Large intestine (tissue), 3 donors: Measurements from ENCODE around the gene ENTPD1. TPM values are rescaled to one million over a fixed set of nuclear protein-coding genes. Genes with fewer than 3 reads are reported as not detected.
"Not testable (repeated sequence)": the region's sequence is repeated elsewhere in the genome, so short reads cannot be mapped to it uniquely, and the experiment has no call there.

Experiments used
- DNase-seq, 2 donors: peaks; one replicate each; pipeline versions ENCODE4 v3.0.0 to v3.0.0-alpha.2; 2013
- H3K27ac ChIP-seq: one replicate; pipeline ENCODE4 v1.5.1; 2013; ENCODE audit warnings: low read length
- H3K27me3 ChIP-seq: 2 replicates; pipeline ENCODE4 v1.6.1; 2013; ENCODE audit warnings: low read length; ENCODE audit not compliant: control insufficient read depth, insufficient read depth
- H3K36me3 ChIP-seq: 2 replicates; pipeline ENCODE4 v1.6.1; 2013; ENCODE audit warnings: low read length; ENCODE audit not compliant: control insufficient read depth, insufficient read depth
- H3K4me1 ChIP-seq: one replicate; pipeline ENCODE4 v1.6.1; 2013; ENCODE audit warnings: low read length; ENCODE audit not compliant: control insufficient read depth, insufficient read depth
- H3K4me3 ChIP-seq: one replicate; pipeline ENCODE4 v1.5.1; 2013; ENCODE audit warnings: low read length
- H3K9me3 ChIP-seq: one replicate; pipeline ENCODE4 v1.6.1; 2013; ENCODE audit warnings: mild to moderate bottlenecking, low read depth, low read length, moderate library complexity; ENCODE audit not compliant: control insufficient read depth
- WGBS: methylation state at CpG from one replicate; pipeline ENCODE4 v1.1.5; 2013; ENCODE audit warnings: low lambda C conversion rate; ENCODE audit not compliant: insufficient coverage; 5-methylcytosine and 5-hydroxymethylcytosine counted together
- polyA plus RNA-seq: library from polyadenylated mRNA; unstranded; fragments of 120-200 nt; gene quantifications from one replicate; pipeline ENCODE4 v1.2.1, GENCODE V29; 2013

The ENTPD1 gene
- polyA plus RNA-seq, 1 donor: 21.3 TPM

DNA sequence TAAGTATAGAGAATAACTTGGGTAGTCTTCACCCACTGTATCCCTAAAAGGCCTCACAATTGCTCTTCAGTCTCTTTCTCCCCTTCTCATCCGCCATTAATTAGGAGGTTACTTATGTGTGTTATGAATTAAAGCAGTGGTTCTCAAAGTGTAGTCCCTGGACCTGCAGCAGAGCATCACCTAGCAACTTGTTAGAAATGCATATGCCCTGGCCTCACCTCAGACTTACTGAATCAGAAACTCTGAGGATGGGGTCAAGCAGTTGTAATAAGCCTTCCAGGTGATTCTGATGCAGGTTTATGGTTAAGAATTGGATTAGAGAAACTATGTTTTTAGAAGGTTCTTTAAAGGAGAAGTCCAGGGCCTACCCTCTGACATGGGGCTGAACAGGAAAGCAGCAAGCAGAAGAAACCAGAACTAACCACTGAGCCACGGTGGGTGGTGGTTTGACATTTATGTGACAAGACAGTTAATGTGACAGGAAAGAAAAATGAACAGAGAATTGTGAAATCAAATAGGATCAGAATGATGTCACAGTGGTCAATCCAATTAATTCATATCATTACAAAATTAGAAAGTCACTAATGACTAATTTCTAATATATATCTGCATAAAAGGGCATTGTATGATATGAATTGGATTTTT, 37.6 kb downstream of the ENTPD1 start:
- Histone ChIP-seq H3K27me3 (no peaks in the 10 kb centered on the region), H3K27ac (peak overlapping the region; percentile 13), H3K4me1 (no peaks in the 10 kb centered on the region), H3K36me3 (no peaks in the 10 kb centered on the region), H3K9me3 (no peaks in the 10 kb centered on the region), H3K4me3 (no peak overlapping the region)
- no CpG with 5 or more reads among the region's 2 CpGs for WGBS
- no peak for DNase-seq

DNA sequence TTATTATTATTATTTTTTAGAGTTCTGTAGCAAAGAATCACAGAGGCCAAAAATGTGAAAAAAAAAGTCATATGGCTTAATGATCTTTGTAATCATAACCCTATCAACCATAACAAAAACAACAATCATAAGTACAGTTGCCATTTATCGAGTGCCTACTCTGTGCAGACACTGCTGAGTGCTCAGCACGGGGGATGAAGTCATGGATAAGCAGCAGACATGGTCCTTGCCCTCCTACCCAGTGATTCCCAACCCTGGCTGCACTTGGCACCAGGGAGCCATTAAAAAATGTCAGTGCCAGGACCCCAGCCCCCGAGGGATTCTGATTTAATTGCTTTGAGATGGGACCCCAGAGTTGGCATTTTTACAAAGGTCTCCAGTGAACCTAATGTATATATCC, 38.2 kb downstream of the ENTPD1 start:
- Histone ChIP-seq H3K4me3 (no peak overlapping the region), H3K4me1 (no peaks in the 10 kb centered on the region), H3K27ac (no peak overlapping the region), H3K9me3 (no peaks in the 10 kb centered on the region), H3K36me3 (no peaks in the 10 kb centered on the region), H3K27me3 (no peaks in the 10 kb centered on the region)
- WGBS: no CpG with 5 or more reads among the region's 3 CpGs
- DNase-seq: no peak

DNA sequence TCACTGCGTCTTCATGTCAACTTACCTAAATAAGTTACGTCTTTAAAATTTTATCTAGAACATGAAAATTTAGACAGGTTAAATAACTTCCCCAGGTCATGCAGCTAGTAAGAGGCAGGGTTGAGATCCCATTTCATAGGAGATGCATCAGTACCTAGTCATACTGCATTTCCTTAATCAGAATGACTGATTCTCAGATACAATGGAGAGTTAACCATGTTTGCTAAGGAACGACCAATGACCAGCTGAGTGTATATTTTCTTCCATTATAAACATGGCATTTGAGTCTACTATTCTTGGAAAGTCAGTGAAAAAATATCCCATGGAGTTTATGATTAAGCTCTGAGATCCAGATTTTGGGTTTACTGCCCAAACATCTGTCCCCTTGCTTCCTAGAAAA, 39.6 kb downstream of the ENTPD1 start:
- DNase-seq: no peak
- Histone ChIP-seq H3K27me3 (no peaks in the 10 kb centered on the region), H3K4me1 (no peaks in the 10 kb centered on the region), H3K36me3 (no peaks in the 10 kb centered on the region), H3K4me3 (no peak overlapping the region), H3K9me3 (no peaks in the 10 kb centered on the region), H3K27ac (no peak overlapping the region)
- WGBS: 100% methylated on average over 1 of the region's 3 CpGs

DNA sequence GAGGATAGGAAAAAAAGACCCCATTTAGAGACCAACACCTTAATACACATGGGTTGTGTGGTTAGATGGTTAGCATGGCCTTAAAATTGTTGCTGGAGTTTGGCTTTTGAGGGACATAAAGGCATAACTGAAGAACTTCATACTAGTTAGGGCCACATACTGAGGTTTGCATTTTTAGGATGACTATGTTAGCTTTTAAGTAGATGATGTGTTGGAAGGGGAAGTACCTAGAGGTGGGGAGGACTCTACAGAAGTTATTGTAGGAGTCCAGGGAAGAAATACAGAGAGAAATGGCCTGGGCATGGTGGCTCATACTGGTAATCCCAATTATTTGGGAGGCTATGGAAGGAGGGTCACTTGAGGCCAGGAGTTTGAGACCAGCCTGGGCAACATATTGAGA, 40.5 kb downstream of the ENTPD1 start:
- no peaks in the 10 kb centered on the region for H3K4me1 ChIP-seq
- no peak overlapping the region for H3K4me3 ChIP-seq
- no peaks in the 10 kb centered on the region for H3K9me3 ChIP-seq
- H3K27me3 ChIP-seq: no peaks in the 10 kb centered on the region
- H3K36me3 ChIP-seq: no peaks in the 10 kb centered on the region
- DNase-seq: no peak
- H3K27ac ChIP-seq: no peak overlapping the region

DNA sequence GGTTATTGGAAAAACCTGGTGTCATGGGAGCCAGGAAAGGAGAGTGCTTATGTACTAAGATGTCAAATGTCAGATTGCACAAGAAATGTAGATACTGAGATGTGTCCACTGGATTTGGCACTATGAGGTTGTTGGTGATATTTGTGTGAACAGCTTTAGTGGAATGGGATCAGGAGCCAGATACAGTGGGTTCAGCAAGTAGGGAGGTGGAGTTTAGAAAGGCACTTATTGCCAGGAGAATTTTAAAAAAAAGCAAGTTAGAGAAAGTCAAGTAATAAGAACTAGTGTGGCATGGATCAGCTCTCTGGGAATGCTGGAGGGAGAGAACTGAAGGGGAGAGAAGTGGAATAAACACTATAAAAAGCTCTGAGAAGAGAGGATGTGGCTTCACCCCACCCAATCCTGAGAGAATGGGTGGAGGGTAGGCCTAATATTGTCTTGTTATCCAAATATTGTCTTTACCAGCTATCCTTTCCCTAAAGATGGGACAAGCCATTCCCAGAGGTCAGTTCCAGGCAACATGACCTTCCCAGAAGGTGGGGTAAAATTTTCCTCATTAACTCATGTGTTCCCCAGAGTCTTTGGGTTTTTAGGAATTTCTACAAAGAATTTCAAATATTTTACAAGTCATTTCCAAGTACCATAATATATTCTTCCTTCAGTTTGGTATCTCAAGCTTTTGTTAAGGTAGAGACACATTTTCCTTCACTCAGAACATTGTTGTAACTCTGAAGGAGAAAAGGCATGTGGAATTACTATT, 42.3 kb downstream of the ENTPD1 start:
- H3K27me3 ChIP-seq: no peaks in the 10 kb centered on the region
- H3K27ac ChIP-seq: no peak overlapping the region
- H3K36me3 ChIP-seq: no peaks in the 10 kb centered on the region
- DNase-seq: no peak
- no peaks in the 10 kb centered on the region for H3K4me1 ChIP-seq
- no peaks in the 10 kb centered on the region for H3K9me3 ChIP-seq
- no peak overlapping the region for H3K4me3 ChIP-seq

DNA sequence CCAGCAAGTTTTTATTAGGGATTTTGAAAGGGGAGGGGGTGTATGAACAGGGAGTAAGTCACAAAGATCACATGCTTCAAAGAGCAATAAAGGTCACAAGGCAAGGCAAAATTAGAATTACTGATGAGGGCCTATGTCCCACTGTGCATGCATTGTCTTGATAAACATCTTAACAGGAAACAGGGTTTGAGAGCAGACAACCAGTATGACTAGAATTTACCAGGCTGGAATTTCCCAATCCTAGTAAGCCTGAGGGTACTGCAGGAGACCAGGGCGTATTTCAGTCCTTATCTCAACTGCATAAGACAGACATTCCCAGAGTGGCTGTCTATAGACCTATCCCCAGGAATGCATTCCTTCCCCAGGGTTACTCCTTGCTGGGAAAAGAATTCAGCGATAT, 44.3 kb downstream of the ENTPD1 start:
- not testable (repeated sequence) for H3K27ac ChIP-seq, DNase-seq, H3K4me1 ChIP-seq, H3K27me3 ChIP-seq, H3K36me3 ChIP-seq, H3K9me3 ChIP-seq, H3K4me3 ChIP-seq
- no CpG with 5 or more reads among the region's 2 CpGs for WGBS

DNA sequence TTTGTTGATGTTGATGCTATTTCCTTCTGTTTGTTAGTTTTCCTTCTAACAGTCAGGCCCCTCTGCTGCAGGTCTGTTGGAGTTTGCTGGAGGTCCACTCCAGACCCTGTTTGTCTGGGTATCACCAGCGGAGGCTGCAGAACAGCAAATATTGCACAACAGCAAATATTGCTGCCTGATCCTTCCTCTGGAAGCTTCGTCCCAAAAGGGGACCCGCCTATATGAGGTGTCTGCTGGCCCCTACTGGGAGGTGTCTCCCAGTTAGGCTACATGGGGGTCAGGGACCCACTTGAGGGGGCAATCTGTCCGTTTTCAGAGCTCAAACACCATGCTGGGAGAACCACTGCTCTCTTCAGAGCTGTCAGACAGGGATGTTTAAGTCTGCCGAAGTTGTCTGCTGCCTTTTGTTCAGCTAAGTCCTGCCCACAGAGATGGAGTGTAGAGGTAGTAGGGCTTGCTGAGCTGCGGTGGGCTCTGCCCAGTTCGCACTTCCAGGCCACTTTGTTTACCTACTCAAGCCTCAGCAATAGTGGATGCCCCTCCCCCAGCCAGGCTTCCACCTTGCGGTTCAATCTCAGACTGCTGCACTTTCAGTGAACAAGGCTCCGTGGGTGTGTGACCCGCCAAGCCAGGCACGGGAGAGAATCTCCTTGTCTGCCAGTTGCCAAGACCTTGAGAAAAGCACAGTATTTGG, 50.9 kb downstream of the ENTPD1 start:
- not testable (repeated sequence) for H3K4me3 ChIP-seq, H3K4me1 ChIP-seq, H3K27ac ChIP-seq, H3K36me3 ChIP-seq, H3K27me3 ChIP-seq, DNase-seq
- WGBS: no CpG with 5 or more reads among the region's 11 CpGs
- peaks cover 11% of the 10 kb centered on the region for H3K9me3 ChIP-seq

DNA sequence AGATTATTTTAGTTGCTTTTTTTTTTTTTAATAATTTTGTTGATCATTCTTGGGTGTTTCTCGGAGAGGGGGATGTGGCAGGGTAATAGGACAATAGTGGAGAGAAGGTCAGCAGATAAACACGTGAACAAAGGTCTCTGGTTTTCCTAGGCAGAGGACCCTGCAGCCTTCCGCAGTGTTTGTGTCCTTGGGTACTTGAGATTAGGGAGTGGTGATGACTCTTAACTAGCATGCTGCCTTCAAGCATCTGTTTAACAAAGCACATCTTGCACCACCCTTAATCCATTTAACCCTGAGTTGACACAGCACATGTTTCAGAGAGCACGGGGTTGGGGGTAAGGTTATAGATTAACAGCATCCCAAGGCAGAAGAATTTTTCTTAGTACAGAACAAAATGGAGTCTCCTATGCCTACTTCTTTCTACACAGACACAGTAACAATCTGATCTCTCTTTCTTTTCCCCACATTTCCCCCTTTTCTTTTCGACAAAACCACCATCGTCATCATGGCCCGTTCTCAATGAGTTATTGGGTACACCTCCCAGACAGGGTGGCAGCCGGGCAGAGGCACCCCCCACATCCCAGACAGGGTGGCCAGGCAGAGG, 52.8 kb downstream of the ENTPD1 start:
- not testable (repeated sequence) for H3K27ac ChIP-seq, H3K4me3 ChIP-seq, DNase-seq, H3K27me3 ChIP-seq, H3K36me3 ChIP-seq, H3K4me1 ChIP-seq
- peaks cover 11% of the 10 kb centered on the region for H3K9me3 ChIP-seq
- WGBS: no CpG with 5 or more reads among the region's 8 CpGs

DNA sequence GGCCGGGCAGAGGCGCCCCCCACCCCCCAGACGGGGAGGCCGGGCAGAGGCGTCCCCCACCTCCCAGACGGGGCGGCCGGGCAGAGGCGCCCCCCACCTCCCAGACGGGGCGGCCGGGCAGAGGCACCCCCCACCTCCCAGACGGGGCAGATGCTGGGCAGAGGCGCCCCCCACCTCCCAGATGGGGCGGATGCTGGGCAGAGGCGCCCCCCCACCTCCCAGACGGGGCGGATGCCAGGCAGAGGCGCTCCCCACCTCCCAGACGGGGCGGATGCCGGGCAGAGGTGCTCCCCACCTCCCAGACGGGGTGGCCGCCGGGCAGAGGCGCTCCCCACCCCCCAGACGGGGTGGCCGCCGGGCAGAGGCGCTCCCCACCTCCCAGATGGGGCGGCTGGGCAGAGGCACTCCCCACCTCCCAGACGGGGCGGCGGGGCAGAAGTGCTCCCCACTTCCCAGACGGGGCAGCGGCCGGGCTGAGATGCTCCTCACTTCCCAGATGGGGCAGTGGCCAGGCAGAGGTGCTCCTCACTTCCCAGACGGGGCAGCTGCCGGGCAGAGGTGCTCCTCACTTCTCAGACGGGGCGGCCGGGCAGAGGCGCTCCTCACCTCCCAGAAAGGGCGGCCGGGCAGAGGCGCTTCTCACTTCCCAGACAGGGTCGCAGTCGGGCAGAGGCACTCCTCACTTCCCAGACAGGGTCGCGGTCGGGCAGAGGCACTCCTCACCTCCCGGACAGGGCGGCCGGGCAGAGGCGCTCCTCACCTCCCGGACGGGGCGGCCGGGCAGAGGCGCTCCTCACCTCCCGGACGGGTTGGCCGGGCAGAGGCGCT, 53.6 kb downstream of the ENTPD1 start:
- H3K4me1 ChIP-seq: no peaks in the 10 kb centered on the region
- H3K36me3 ChIP-seq: no peaks in the 10 kb centered on the region
- WGBS: no CpG with 5 or more reads among the region's 64 CpGs
- H3K4me3 ChIP-seq: no peak overlapping the region
- DNase-seq: no peak
- H3K27ac ChIP-seq: no peak overlapping the region
- H3K9me3 ChIP-seq: peaks cover 11% of the 10 kb centered on the region
- H3K27me3 ChIP-seq: no peaks in the 10 kb centered on the region
